Cardiac septum (tissue), 1 donor: Measurements from ENCODE around the gene XRCC3. TPM values are rescaled to one million over a fixed set of nuclear protein-coding genes. Genes with fewer than 3 reads are reported as not detected.
A peak's percentile ranks its signal among the peaks of the same experiment; 100 is the strongest.

ENCODE experiments used
- DNase-seq: peaks from one replicate; pipeline ENCODE4 v3.0.0-alpha.2; 2020; ENCODE audit warnings: low spot score
- intact Hi-C: fragments of 100-400 bp; cut with DNase I; formaldehyde crosslinking; loops from one replicate; pipeline ENCODE4 v1.14.0; 2022
- total RNA-seq: library from RNA; stranded (reverse); fragmentation: NEBNext Ultra II Directional; extraction: Animal tissue kit (Norgen Biotek cat#: 25700); gene quantifications from one replicate; pipeline ENCODE4 v1.2.1, GENCODE V29; 2021
- donor health status: DM: no; HTN: no; CAD: no.

XRCC3 gene
- total RNA-seq, 1 donor from 2014 or later: 3.9 TPM

DNA sequence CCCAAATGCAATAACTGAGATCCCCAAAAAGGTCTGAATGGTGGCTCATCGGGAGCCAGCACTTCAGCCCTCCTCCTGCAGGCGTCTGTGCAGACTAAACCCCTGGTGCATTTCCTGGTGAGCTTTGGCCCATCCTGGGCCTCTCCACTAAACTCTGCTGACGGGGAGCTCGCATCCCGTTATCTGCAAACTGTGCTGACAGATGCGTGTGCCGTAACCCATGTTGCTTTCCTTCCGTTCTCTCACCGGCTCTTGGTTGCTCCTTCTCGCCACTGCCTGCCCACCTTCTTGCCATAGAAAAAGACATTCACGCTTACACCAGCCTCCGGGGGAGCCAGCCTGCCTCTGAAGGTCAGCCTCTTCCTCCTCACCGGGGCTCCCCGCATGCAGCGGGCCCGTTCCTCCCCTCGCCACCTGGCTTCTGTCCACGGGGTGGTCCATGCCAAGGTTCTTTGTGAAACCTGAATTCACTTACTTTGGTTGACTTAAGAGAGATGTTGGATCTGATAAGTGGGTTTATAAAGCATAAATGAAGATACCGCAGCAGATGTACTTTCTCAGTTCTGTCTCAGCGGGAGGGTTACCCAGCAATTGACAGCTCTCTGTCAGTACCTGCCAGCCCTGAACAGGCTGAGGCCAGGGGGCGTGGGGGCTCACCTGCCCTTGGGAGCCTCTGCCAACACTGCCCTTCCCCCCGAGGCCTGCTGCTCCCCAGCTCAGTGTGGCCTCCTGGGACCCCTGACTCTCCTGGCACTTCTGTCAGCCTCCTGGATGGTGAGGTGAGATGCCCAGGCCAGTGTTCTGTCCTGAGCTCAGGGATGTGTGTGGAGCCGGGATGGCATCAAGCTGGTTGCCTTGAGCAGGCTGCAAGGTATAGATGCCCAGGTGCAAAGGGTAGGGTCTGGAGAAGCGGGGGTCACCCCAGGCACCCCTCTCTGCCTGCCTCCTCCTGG is 14.5 kb upstream of the XRCC3 start:
- intact Hi-C loops: no loop called here
- DNase-seq: no peak

DNA sequence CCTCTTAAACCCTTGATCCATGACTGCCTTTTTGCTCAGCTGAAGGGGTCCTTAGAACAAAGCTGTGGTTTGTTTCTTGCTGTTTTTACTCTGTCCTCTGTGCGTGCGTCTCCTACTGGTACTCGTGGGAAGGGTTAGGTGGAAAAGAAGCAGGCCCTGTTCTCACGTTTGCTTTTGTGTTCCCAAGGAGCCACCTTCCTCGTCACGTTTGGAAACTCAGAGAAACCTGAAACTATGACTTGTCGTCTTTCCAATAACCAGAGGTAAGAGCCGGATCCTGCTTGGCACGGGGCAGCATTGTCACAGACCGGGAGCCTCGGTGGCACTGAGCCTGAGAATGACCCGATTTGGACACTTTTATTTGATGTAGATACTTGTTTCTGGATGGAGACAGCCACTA is 13.5 kb upstream of the XRCC3 start:
- intact Hi-C loops: no loop called here
- no peak for DNase-seq

DNA sequence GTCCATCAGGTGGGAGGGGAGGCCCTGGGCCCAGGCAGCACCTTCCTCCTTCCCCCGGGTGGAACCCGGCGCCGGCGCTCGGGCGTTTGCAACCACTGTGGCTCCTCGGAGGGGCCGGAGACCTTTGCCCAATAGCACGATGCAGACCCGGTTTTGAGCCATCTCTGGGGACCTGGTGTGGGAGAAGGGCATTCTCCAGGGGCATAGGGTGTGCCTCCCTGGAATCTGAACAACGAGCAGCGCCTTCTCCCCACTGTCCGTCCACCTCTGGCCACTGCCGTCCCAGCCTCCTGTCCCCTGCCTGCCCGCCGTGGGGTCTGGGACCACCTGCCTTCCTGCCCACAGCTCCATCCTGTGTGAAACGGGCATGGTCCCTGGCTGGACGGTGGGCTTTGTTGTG is 12.9 kb upstream of the XRCC3 start:
- no peak for DNase-seq
- intact Hi-C loops: no loop called here

DNA sequence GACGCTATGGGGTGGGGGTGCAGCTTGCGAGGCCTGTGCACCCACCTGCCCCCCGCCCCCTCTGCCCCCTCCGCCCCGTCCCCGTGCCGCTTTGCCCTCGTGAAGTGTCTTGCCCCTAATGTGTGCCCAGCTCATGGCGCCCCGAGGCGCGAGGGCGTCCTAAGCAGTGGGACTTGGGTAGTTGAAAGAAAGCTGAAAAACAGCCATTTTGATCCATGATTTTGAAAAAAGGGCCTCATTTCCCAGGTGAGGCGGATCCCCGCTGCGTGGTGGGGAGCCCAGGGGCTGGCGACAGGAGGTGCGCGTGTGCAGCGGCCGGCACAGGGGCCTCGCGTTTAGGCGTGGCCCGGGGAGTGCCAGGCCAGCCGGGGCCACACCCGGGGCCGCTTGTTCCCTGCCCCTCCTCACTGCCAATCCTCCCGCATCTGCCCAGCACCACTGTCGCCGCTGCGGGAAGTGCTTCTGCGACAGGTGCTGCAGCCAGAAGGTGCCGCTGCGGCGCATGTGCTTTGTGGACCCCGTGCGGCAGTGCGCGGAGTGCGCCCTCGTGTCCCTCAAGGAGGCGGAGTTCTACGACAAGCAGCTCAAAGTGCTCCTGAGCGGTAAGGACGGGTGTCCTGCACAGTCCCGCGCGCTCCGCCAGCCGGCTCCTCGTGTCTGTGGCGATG is 12.2 kb upstream of the XRCC3 start:
- intact Hi-C loops: no loop called here
- DNase-seq: no peak

DNA sequence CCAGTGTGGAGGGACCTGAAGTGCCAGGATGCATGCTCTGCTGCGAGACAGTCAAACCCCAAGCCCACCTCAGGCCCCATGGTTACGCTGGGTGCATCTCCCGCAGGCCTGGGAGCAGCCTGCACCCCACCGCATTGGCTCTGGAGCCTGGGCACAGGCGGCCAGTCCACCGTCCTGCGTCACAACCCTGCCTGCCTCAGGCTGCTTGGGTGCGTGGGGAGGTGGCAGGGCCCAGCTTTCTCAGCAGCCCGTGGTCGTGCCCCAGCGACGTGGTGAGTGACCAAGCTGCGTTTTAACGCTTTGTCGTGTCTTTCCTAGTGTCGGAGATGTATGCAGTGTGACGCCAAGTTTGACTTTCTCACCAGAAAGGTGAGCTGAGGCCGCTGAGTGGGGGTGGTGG is 11.2 kb upstream of the XRCC3 start:
- no peak for DNase-seq
- intact Hi-C loops: no loop called here

DNA sequence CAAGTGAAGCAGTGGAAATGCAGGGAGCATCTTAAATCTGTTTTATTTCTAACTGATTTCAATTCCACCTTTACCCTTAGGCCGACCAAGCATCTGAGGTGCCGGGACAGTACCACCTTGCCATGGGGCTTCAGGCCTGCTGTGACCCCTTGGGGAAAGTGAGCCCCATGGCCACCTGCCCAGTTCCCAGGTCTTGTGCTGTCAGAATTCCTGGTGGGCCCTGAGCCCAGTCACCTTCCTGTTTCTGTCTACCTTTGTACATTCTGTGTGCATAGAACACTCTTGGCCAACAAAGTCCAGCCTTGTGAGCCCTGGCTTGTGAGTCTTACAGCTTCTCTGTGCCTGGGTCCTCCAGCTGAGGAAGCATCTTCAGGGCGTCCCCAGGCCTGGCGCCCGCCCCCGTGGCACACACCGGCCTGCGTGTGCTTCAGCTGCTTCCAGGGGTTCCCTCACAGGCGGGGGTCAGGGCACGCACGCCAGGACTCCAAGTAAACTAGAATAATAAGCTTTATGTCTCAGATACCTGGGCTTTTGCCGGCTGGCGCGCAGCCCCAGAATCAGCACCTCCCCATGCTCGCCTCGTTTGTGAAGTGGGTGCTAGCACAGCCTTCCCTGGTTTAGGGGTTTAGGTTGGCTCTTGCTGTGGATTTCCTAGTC is 10.6 kb upstream of the XRCC3 start:
- DNase-seq: no peak
- intact Hi-C loops: no loop called here

DNA sequence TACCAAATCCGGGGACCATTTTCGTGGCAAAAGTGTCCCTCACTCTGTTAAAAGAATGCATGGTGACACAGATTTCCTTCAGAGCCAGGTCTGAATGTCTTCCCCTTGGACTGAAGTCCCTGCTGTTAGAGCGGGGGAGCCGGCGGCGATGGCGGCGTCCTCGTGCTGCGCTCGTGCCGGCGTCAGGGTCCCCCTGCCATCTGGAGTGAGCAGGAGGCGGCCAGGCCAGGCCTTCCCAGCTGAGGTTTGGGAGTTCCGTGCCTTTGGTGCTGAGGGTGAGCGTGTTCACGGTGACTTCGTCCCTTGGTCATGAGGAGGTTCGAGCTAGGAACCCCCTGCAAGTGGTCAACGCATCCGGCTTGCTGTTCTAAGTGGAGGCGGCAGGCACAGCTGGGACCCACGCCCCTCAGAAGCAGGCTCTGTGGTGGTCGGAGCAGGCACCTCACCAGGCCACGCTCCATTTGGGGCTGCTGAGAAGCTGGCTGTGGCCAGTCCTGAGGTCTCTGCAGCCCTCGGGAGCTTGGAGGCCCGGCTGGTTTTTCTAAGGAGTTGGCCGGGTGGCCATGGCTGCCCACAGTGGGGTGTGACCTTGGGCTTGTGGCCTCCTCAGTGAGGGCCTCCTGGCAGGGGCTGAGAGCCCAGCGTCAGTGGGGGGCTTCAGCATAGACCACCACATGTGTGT is 9.9 kb upstream of the XRCC3 start:
- no peak for DNase-seq
- intact Hi-C loops: no loop called here

DNA sequence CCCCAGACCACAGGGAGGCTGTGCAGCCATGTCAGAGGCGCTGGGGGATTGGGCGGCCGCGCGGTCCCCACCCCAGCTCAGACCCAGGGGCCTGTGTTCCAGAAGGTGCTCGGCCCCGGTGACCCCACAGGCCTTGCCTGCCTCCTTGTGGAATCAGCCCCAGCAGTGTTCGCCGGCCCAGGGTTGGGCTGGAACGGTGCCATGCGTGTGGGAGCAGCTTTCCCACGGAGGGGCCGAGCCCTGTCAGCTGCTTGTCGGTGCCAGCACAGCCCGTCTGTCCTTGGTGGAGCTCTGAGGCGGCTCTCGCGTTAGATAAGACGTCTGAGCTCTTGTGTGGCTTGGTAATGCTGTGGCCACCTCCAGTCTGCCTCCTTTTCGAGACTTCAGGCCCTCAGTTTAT is 8.9 kb upstream of the XRCC3 start:
- peak; percentile 85 for DNase-seq
- intact Hi-C loops: no loop called here

DNA sequence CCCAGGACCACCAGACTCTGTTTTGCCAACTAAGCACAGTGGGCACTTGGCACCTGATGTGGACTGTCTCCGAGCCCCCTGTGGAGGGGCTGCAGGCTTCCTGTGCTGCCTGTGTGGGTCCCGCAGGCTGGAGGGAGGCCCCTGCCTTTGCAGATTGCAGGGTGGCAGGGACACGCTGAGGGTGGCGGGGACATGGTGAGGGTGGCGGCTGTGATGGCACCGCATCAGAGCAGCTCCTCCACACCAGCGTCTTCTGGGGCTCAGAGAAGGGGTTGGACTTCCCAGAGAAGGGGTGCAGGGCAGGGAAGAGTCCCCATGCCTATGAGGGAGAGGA is 8.5 kb upstream of the XRCC3 start:
- DNase-seq: no peak
- intact Hi-C loops: no loop called here

DNA sequence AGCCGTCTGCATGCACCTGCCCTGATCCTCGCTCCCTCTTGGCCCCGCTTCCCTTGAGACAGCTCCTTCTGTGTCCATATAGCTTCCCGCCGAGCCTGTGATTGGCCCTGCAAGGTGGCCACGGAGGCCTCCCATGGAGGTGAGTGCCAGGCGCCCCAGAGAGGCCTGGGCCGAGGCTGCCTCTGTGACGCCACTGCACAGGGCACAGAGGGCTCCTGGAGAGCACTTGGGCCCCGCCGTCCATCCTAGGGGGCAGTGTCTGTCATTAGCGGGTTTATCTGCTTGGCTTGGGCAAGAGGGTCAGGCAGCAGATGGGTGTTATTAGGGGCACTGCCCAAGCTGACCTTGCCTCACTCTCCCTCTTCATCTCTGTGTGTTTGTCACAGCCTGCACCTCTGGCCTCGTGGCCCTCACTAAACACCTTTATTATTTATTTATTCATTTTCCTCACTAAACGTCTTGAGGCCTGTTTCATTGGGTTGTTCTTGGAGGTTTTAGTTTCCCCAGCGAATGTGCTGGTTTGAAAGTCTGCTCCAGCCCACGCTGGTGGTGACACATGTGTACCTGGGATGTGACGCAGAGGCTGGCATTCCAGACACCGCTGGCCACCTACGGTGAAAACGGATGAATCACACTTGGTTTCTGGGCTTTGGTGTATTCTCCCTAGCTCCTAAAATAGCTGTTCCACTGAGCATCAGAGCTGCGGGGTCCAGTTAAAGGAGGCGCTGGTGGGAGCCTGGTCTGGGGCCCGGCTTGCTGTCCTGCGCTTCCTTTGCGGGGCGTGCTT is 6.3 kb upstream of the XRCC3 start:
- intact Hi-C loops: no loop called here
- no peak for DNase-seq

DNA sequence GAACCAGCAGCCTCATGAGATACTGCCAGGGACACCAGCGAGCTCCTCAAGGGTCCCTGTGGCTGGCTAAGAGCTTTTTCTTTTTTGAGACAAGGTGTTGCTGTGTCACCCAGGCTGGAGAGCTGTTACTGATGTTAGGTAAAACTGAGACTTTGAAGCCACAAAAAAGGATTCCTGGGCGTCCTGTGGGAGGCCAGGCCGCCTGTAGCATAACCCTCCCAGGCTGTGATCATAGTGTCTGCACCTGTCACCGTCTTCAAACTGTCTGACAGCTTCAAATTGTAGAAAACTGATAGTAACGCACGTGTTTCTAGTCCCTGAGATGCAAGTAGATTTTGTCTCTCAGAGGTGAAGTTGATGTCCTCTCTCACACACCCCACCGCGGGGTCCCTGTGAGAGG is 4.5 kb upstream of the XRCC3 start:
- intact Hi-C loops: loop anchor here (5.0 kb wide), 1 partner anchor 92 kb away; the partner anchor contains the start of gene KLC1
- DNase-seq: no peak

DNA sequence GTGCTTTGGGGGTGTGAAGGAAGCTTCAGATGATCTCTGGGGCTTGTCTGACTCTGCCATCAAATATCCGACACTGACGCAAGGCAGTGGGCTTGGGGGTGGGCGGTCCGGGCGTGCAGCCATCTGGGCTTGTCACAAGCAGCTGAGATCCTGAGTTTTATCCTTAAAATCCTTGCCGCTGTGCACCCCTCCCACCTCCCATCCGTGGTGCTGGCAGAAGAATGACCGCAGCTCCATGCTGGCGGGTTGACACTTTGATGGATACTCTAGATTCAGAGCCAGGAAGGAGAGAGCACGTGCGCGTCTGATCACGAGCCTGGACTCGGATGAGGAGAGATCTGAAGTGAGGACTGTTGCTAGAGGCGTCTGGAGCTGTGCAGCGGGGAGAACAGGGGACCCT is 3.3 kb upstream of the XRCC3 start:
- DNase-seq: no peak
- intact Hi-C loops: loop anchor here (5.0 kb wide), 1 partner anchor 91 kb away; the partner anchor contains the start of gene KLC1

DNA sequence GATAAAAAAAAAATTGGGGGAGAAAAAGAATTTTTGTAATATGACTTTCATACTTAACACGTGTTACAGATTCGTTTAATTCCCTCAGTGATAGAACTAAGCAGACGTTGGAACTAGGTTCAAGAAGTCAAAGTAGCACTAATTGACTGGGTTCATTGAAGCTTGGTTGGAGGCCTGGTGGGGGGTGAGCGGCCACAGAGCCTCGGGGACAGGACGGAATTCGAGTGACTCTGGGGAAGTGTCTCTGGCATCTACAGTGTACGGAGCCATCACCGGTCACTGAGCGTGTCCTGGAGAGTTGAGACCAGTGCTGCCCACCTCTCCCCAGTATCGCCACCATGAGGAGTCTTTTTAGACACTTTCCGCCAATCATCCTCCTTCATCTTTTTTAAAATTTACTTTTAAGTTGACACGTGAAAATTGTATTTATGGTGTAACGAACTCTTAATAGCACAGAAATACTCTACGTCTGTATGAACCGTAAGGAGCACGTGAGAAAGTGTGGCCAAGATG is 1.7 kb upstream of the XRCC3 start:
- intact Hi-C loops: loop anchor here (5.0 kb wide), 1 partner anchor 90 kb away; the partner anchor contains the start of gene KLC1

DNA sequence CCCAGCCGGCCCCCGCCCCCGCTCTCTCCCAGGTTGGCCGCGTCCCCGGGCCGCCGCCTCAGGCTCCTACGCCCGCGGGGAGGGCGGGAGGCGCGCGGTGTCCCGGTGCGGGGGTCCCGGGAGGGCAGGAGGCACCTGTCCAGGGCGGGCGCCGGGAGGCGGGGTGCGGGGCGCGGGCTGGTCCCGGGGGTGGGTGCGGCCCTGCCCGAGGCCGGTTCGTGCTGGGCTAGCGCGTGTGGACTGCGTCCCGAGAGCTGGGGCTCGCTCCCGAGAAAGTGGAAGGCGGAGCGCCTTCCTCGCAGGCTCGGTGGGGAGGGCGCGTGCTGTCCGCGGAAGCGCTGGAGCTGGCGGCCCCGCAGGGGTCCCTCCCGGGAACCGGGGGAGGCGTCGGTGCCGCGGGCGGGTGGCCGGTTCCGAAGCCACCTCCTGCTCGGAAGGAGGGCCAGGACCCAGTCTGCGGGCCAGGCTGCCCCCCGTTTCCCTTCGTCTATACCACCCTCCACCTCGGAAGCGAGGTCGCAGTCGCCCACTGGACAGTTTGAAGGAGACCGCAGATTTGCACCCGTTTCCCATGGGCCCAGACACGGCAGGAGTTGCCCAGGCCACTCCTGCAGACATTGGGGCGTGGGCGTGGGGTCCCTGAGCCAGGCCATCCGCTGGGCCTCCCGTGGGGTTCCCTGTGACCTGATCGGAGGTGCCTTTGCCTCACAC is 995 bp upstream of the XRCC3 start:
- DNase-seq: no peak
- intact Hi-C loops: loop anchor here (5.0 kb wide), 1 partner anchor 89 kb away; the partner anchor contains the start of gene KLC1

More for the DNA sequence above, 1.7 kb upstream of the XRCC3 start:
- no peak for DNase-seq

DNA sequence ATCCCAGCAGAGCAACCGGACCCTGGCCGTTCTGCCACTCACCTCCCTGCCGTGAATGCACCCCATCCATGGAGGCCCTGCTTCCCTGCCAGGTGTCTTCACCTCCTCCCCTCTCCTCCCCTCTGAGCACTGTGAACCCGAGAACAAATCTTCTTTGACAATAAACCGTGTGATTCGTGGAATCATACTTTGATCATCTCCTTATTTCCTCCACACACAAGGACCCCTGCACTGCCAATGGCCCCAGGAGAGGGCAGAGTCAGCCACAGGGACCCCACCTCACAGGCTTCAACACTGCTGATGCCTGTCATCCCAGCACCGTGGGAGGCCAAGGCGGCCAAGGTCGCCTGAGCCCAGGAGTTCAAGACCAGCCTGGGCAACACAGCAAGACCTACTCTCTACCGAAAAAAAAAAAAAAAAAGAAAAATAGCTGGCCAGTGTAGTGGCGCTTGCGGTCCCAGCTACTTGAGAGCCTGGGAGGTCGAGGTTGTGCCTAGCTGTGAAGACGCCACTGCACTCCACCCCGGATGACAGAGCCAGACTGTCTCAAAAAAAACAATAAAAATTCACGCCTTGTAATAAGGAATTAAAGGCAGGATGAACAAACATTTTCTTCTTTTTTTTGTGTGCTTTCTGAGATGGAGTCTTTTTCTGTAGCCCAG is 1.1 kb downstream of the XRCC3 start:
- no peak for DNase-seq
- intact Hi-C loops: loop anchor here (5.0 kb wide), 1 partner anchor 142 kb away; no protein-coding TSS in a partner anchor

DNA sequence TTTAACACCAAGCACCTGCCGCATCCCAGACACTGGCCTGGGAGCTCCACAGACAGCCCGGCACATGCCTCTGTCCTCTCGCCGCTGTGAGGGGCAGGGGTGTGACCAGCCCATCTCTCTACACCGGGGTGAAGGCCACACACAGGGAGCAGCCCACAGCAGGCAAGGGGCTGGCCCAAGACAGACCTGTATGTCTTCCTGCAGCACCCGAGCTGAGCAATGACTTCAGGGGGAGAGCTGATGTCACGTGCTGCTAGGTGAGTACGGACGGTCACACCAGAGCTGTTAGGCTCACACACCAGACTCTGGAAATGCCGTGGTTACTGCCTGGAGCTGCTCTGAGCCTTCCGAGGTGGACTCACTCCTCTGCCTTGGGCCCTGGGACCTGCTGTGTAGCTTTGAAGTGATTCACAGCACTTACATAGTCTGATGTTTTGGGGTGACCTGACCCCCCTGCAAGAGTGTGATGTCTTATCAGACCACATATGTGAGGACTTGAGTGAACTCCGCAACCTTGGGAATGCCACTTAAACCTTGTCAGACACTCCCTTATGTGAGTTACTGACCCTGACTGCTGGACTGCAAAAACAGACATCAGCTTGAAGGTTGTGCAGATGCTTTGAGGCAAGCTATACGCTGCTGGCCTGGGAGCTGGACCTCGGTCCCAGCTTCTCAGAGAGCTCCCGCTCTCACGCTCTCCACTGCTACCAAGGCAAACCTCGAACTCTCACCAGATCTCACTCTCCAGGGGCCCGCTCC is 1.8 kb downstream of the XRCC3 start:
- DNase-seq: no peak
- intact Hi-C loops: loop anchor here (5.0 kb wide), 1 partner anchor 141 kb away; no protein-coding TSS in a partner anchor
